Panc1 (cell line): ENCODE data around the gene HES3. TPM values are rescaled to one million over a fixed set of nuclear protein-coding genes. Genes with fewer than 3 reads are reported as not detected.

Experiments
- ATAC-seq: fragments of 200-7000 bp; cut with Tn5 transposase; 2 replicates; pipeline ENCODE4 v1.9.1; 2020; ENCODE audit warnings: mild to moderate bottlenecking, moderate library complexity
- BruUV-seq: library from RNA; stranded (reverse); fragments of 400-500 nt; replicated peaks from 2 replicates; lab custom pipeline; 2021; lab: Mats Ljungman, UMichigan
- CTCF ChIA-PET: fragments of 300-600 bp; sonication (Branson Sonifier 250); formaldehyde crosslinking; loops from one replicate; lab custom pipeline; 2022; ENCODE audit warnings: antibody characterized with exemption; lab: Charles Lee
- POLR2A ChIA-PET: fragments of 300-600 bp; sonication (Branson Sonifier 250); formaldehyde crosslinking; loops from one replicate; lab custom pipeline; 2022; ENCODE audit warnings: antibody characterized with exemption; lab: Charles Lee
- DNase-seq: peaks from one replicate; pipeline ENCODE4 v3.0.0-alpha.2; 2010; ENCODE audit warnings: low read depth, low spot score
- H3K27ac ChIP-seq: 2 replicates; pipeline ENCODE4 v1.5.1; 2011; ENCODE audit warnings: mild to moderate bottlenecking, low read length, inconsistent platforms
- H3K27me3 ChIP-seq: fragments of 200-500 bp; sonication (Bioruptor generic); 2 replicates; pipeline ENCODE4 v1.6.0; 2014; ENCODE audit warnings: low read length, inconsistent platforms; ENCODE audit not compliant: control insufficient read depth, insufficient read depth
- H3K36me3 ChIP-seq: fragments of 200-500 bp; sonication (Bioruptor generic); 2 replicates; pipeline ENCODE4 v1.5.1; 2014; ENCODE audit warnings: inconsistent platforms, mild to moderate bottlenecking, low read length, moderate library complexity; ENCODE audit not compliant: control insufficient read depth, insufficient read depth
- H3K4me1 ChIP-seq: 2 replicates; pipeline ENCODE4 v1.5.1; 2011; ENCODE audit warnings: inconsistent platforms, mild to moderate bottlenecking, low read length, moderate library complexity; ENCODE audit not compliant: control insufficient read depth, insufficient read depth
- H3K4me3 ChIP-seq, 2 experiments: 2 replicates each; pipeline ENCODE4 v1.5.1; 2011 to 2012; ENCODE audit warnings: low read depth in 2 of 2, low read length in 2 of 2, mild to moderate bottlenecking in 2 of 2, inconsistent platforms in 1 of 2, moderate library complexity in 1 of 2
- H3K9me3 ChIP-seq: fragments of 200-500 bp; sonication (Bioruptor generic); 2 replicates; pipeline ENCODE4 v1.5.1; 2014; ENCODE audit warnings: low read depth, mild to moderate bottlenecking, inconsistent platforms, low read length, moderate library complexity; ENCODE audit not compliant: control insufficient read depth, insufficient read depth
- CTCF ChIP-seq: fragments of 450-650 bp; IDR thresholded peaks from 2 replicates; pipeline ENCODE4 v1.5.1; 2017; ENCODE audit warnings: mild to moderate bottlenecking
- POLR2AphosphoS5 ChIP-seq: IDR thresholded peaks from 2 replicates; pipeline ENCODE4 v1.6.1; 2012; ENCODE audit warnings: mild to moderate bottlenecking, low read depth, low read length, moderate library complexity
- SIN3A ChIP-seq: IDR thresholded peaks from 2 replicates; pipeline ENCODE4 v1.6.1; 2012; ENCODE audit warnings: low read depth, mild to moderate bottlenecking, low read length, moderate library complexity, borderline replicate concordance; ENCODE audit not compliant: insufficient read depth
- TCF7L2 ChIP-seq: IDR thresholded peaks from 2 replicates; pipeline ENCODE4 v1.6.1; 2011; ENCODE audit warnings: mild to moderate bottlenecking, low read depth, low read length, inconsistent platforms
- in situ Hi-C: cut with HindIII; loops from 2 replicates; pipeline ENCODE4 v1.10.0; 2016; ENCODE audit warnings: low sequenced_read_pairs, low pct_unique_long_range_greater_than_20kb
- intact Hi-C: fragments of 100-400 bp; cut with micrococcal nuclease; formaldehyde crosslinking; loops from one replicate; pipeline ENCODE4 v1.10.0; 2022; ENCODE audit not compliant: unreplicated experiment
- total RNA-seq: library from RNA; stranded (reverse); gene quantifications from one replicate; pipeline ENCODE4 v1.2.1, GENCODE V29; 2021; ENCODE audit not compliant: unreplicated experiment
- TF ChIP-seq, protein P1 (sequence below), 2 experiments: IDR thresholded peaks; 2 replicates each; pipeline ENCODE4 v1.6.1; 2011 to 2012; ENCODE audit warnings: low read depth in 2 of 2, control low read depth in 1 of 2, low read length in 1 of 2, mild to moderate bottlenecking in 1 of 2, moderate library complexity in 1 of 2; ENCODE audit not compliant: insufficient read depth in 1 of 2

The HES3 gene
- total RNA-seq, 1 experiment from 2014 or later = not detected

- no peak overlapping the region for H3K27ac ChIP-seq
- no TSS peak for BruUV-seq
- DNase-seq (no peak), ATAC-seq (no peak)
- CTCF ChIA-PET = interaction anchor here (0.6 kb wide), 1 partner anchor 20 kb away, joined by 3 read pairs; no protein-coding TSS in a partner anchor
- no peaks in the 10 kb centered on the region for H3K36me3 ChIP-seq
- no peaks in the 10 kb centered on the region for H3K27me3 ChIP-seq
- no peak for TF ChIP-seq TCF7L2
- no peak for TF ChIP-seq POLR2AphosphoS5
- TF ChIP-seq, protein P1, sequence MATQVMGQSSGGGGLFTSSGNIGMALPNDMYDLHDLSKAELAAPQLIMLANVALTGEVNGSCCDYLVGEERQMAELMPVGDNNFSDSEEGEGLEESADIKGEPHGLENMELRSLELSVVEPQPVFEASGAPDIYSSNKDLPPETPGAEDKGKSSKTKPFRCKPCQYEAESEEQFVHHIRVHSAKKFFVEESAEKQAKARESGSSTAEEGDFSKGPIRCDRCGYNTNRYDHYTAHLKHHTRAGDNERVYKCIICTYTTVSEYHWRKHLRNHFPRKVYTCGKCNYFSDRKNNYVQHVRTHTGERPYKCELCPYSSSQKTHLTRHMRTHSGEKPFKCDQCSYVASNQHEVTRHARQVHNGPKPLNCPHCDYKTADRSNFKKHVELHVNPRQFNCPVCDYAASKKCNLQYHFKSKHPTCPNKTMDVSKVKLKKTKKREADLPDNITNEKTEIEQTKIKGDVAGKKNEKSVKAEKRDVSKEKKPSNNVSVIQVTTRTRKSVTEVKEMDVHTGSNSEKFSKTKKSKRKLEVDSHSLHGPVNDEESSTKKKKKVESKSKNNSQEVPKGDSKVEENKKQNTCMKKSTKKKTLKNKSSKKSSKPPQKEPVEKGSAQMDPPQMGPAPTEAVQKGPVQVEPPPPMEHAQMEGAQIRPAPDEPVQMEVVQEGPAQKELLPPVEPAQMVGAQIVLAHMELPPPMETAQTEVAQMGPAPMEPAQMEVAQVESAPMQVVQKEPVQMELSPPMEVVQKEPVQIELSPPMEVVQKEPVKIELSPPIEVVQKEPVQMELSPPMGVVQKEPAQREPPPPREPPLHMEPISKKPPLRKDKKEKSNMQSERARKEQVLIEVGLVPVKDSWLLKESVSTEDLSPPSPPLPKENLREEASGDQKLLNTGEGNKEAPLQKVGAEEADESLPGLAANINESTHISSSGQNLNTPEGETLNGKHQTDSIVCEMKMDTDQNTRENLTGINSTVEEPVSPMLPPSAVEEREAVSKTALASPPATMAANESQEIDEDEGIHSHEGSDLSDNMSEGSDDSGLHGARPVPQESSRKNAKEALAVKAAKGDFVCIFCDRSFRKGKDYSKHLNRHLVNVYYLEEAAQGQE (IDR thresholded peaks at IDR 0.05; ENCODE audit: insufficient read depth in 1 of 2, low read depth in 2 of 2, low read length in 1 of 2) = no peak
- no peak for TF ChIP-seq SIN3A
- no peak for TF ChIP-seq CTCF
- POLR2A ChIA-PET = no interaction called here
- no peaks in the 10 kb centered on the region for H3K9me3 ChIP-seq
- H3K4me3 ChIP-seq = no peak overlapping the region
- intact Hi-C loops (no loop called here), in situ Hi-C loops (no loop called here)
- H3K4me1 ChIP-seq = no peaks in the 10 kb centered on the region
Observed at GRCh38 chr1:6266641-6267040, 22.7 kb downstream of the HES3 start.

GRCh38 chr1:6267686-6268322, 23.8 kb downstream of the HES3 start:
- H3K4me1 ChIP-seq = no peaks in the 10 kb centered on the region
- ATAC-seq (no peak), DNase-seq (no peak)
- no TSS peak for BruUV-seq
- H3K27ac ChIP-seq = no peak overlapping the region
- H3K4me3 ChIP-seq = no peak overlapping the region
- TF ChIP-seq, protein P1 (IDR thresholded peaks at IDR 0.05; ENCODE audit: insufficient read depth in 1 of 2, low read depth in 2 of 2, low read length in 1 of 2) = no peak
- TF ChIP-seq SIN3A = no peak
- TF ChIP-seq POLR2AphosphoS5 = no peak
- no peak for TF ChIP-seq TCF7L2
- TF ChIP-seq CTCF = no peak
- H3K27me3 ChIP-seq = no peaks in the 10 kb centered on the region
- no peaks in the 10 kb centered on the region for H3K9me3 ChIP-seq
- ChIA-PET POLR2A (no interaction called here), CTCF (no interaction called here)
- no peaks in the 10 kb centered on the region for H3K36me3 ChIP-seq
- intact Hi-C loops = no loop called here
- in situ Hi-C loops = no loop called here
